ENCODE results near the gene CST4.
"Not testable (repeated sequence)": the region's sequence is repeated elsewhere in the genome, so short reads cannot be mapped to it uniquely, and the experiment has no call there.

Gene CST4, protein sequence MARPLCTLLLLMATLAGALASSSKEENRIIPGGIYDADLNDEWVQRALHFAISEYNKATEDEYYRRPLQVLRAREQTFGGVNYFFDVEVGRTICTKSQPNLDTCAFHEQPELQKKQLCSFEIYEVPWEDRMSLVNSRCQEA

DNA sequence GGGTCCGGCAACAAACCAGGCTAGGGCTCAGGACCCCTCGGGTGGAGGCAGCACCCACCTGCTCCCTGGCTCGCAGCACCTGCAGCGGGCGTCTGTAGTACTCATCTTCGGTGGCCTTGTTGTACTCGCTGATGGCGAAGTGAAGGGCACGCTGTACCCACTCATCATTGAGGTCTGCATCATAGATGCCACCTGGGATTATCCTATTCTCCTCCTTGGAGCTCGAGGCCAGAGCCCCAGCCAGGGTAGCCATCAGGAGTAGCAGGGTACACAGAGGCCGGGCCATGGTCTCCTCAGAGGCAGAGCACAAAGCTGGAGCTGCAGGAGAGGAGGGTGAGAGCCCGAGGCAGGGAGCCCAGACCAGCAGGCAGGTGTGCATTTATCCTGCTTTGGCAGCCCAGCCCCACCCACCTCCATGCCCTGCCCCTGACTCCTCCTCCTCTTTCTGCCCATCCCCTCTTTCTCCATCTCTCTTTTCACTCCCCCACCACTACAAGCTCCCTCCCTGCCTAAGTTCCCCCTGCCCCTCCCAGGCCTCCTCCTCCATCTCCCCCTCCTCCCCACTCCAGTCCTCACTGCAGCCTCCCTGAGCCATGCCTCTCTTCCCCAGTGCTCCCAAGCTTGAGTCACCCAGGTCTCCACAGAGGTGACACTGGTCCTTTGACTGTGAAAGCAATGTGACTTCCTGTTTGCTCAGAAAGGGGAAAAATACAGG is at the start of gene CST4:
Gene CST4, minus strand, starts transcription at position 355 of the 715 bp plus-strand sequence. Its CDS starts 69 bp downstream, at position 286.
- not testable (repeated sequence) for H3K4me3 ChIP-seq (ENCODE audit: low read length); H3K9ac ChIP-seq (ENCODE audit: low read length); H3K36me3 ChIP-seq (ENCODE audit: control insufficient read depth, insufficient read depth, low read length); H3K4me1 ChIP-seq (ENCODE audit: control insufficient read depth, insufficient read depth, low read length); H3K27me3 ChIP-seq (ENCODE audit: control insufficient read depth, insufficient read depth, low read length); H3K9me3 ChIP-seq (ENCODE audit: control insufficient read depth, low read length)

DNA sequence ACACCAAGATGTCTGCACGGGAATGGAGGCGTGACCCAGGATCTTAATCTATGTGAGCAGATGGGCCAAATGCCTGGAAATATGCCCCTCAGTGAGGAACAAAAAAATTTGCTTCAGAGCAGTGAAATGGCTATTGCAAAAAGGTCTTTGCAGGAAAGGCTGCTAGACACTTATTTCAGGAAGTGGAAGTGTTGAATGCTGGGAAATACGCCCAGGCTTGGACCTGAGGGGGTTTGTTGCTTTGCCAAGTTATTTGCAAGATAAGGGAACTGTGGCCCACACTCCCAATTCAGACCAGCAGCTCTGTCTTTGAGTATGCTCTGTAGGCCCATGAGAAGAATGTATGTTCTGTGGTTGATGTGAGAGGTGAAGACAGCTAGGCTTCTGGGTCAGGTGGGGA is 46.6 kb upstream of the CST4 start:
- not testable (repeated sequence) for H3K27me3 ChIP-seq (ENCODE audit: control insufficient read depth, insufficient read depth, low read length); H3K4me1 ChIP-seq (ENCODE audit: control insufficient read depth, insufficient read depth, low read length); H3K36me3 ChIP-seq (ENCODE audit: control insufficient read depth, insufficient read depth, low read length); H3K9ac ChIP-seq (ENCODE audit: low read length); H3K9me3 ChIP-seq (ENCODE audit: control insufficient read depth, low read length); H3K4me3 ChIP-seq (ENCODE audit: low read length)

DNA sequence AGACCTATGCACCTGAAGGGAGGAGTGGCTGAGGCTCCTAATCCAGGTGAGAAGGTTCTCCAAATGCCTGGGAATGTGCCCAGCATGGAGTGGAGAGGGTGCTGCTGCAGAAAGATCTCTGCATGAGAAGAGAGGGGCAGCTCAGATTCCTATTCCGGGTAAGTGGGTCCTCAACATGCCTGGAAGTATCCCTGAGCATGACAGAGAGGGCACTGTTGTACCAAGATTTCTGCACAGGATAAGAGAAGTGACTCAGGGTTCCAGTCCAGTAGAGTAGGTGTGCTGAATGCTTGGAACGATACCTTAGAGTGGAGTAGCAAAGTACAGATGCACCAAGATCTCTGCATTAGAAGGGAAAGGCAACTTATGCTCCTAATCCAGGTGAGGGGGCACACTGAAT is 46.1 kb upstream of the CST4 start:
- H3K4me3 ChIP-seq (ENCODE audit: low read length); H3K9me3 ChIP-seq (ENCODE audit: control insufficient read depth, low read length); H3K9ac ChIP-seq (ENCODE audit: low read length); H3K36me3 ChIP-seq (ENCODE audit: control insufficient read depth, insufficient read depth, low read length); H3K27me3 ChIP-seq (ENCODE audit: control insufficient read depth, insufficient read depth, low read length); H3K4me1 ChIP-seq (ENCODE audit: control insufficient read depth, insufficient read depth, low read length): not testable (repeated sequence)

DNA sequence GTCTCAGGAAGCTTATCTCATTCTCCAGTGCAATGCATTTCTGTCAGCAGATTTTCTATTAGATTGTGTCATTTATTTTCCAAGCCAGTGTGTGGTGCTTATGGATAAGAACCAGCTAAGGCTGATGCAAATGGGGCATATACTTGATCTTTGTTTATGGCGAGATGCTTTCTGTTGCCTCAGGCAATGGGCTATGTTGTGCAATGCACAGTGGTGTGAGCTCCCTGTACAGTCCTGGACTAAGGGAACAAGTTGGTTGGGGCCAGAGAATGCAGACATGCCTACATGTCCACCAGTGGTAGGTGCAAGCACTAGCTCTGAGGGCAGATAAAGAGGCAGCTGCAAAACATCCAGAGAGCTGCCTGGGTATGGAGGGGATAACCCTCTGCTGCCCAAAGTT is 45.6 kb upstream of the CST4 start:
- not testable (repeated sequence) for H3K4me1 ChIP-seq (ENCODE audit: control insufficient read depth, insufficient read depth, low read length); H3K4me3 ChIP-seq (ENCODE audit: low read length); H3K27me3 ChIP-seq (ENCODE audit: control insufficient read depth, insufficient read depth, low read length); H3K9me3 ChIP-seq (ENCODE audit: control insufficient read depth, low read length); H3K9ac ChIP-seq (ENCODE audit: low read length); H3K36me3 ChIP-seq (ENCODE audit: control insufficient read depth, insufficient read depth, low read length)

DNA sequence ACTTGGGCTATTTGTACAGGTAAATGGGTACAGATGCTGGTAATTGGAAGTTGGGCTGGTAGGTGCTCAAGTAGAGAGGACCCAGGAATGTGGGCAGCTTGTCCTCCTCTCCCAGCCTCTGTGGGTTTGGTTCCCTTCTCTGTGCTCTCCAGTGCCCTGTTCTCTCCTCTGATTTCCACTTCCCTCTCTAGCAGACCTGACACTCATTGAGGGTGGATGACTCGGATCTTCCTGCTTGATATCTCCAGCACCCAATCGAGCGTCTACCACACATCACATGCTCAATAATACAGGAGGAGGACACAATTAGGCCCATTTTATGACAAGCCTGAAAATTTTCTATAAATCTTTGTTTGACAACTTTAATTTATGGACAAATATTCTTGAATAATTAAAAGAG is 38.2 kb upstream of the CST4 start:
- H3K9ac ChIP-seq (ENCODE audit: low read length): no peak overlapping the region
- H3K9me3 ChIP-seq (ENCODE audit: control insufficient read depth, low read length): no peaks in the 10 kb centered on the region
- no peak overlapping the region for H3K4me3 ChIP-seq (ENCODE audit: low read length)
- no peaks in the 10 kb centered on the region for H3K4me1 ChIP-seq (ENCODE audit: control insufficient read depth, insufficient read depth, low read length)
- no peaks in the 10 kb centered on the region for H3K27me3 ChIP-seq (ENCODE audit: control insufficient read depth, insufficient read depth, low read length)
- no peaks in the 10 kb centered on the region for H3K36me3 ChIP-seq (ENCODE audit: control insufficient read depth, insufficient read depth, low read length)

DNA sequence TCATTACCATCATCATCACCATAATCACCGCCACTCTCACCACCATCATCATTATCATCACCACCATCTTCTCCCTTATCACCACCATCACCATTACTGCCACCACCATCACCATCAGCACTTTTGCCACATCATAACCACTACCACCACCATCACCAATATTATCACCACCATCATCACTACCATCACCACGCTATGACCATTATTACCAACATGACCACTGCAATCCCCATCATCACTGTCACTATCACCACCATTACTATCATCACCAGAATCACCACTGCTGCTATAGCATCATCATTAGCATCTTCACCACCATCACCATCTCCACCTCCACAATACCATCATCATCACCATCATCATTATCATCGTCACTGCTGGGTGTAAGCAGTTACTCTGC is 36.3 kb upstream of the CST4 start:
- no peaks in the 10 kb centered on the region for H3K9me3 ChIP-seq (ENCODE audit: control insufficient read depth, low read length)
- H3K9ac ChIP-seq (ENCODE audit: low read length): no peak overlapping the region
- H3K4me1 ChIP-seq (ENCODE audit: control insufficient read depth, insufficient read depth, low read length): no peaks in the 10 kb centered on the region
- no peaks in the 10 kb centered on the region for H3K27me3 ChIP-seq (ENCODE audit: control insufficient read depth, insufficient read depth, low read length)
- no peak overlapping the region for H3K4me3 ChIP-seq (ENCODE audit: low read length)
- no peaks in the 10 kb centered on the region for H3K36me3 ChIP-seq (ENCODE audit: control insufficient read depth, insufficient read depth, low read length)

DNA sequence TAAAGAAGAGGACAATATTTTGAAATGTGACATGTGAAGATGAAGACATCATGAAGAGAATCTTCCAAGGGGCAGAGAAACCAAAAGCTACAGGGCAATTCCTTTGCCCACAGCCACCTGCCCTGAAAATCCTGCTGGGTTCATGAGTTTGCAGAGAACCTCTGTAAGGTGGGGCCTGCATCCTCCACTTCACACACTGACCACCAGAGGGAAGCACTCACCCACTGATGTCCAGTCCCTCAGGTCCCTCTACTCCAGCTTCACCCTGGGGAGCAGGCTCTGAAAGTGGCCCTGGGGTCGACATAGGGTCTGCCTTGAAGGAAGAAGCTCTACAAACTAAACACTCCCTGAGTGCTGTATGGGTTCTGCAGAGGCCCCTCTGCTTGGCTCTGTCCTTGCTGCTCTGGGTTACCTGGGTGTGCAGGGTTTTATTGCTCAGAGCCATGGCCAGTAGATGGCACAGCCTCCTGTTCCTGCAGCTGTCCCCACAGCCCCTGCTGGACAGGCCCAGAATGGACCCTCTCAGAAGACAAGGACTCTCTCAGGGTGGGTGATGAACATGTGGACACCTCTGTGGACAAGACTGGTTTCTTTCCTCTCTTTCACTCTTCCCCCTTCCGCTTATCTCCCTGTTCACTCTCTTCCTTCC is 34.9 kb upstream of the CST4 start:
- not testable (repeated sequence) for H3K9me3 ChIP-seq (ENCODE audit: control insufficient read depth, low read length); H3K9ac ChIP-seq (ENCODE audit: low read length); H3K4me3 ChIP-seq (ENCODE audit: low read length); H3K36me3 ChIP-seq (ENCODE audit: control insufficient read depth, insufficient read depth, low read length); H3K4me1 ChIP-seq (ENCODE audit: control insufficient read depth, insufficient read depth, low read length); H3K27me3 ChIP-seq (ENCODE audit: control insufficient read depth, insufficient read depth, low read length)

DNA sequence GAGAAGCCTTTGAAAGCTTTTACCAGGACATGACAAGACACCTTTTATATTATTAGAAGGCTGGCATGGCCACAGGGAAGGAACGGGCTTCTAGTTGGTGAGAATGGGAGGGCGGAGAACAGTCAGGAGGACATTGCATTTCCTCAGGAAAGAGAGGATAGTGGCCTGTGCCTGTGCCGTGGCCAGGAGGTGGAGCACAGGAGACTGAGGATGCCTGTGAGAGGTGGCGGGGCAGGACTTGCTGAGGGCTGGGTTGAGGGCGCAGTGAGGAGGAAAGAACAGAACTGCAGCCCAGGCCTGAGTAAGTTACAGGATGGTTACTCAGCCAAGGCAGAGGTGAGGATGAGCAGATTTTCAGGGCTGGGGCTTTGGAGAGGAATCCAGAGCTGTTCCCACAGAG is 34.0 kb upstream of the CST4 start:
- not testable (repeated sequence) for H3K9me3 ChIP-seq (ENCODE audit: control insufficient read depth, low read length); H3K9ac ChIP-seq (ENCODE audit: low read length); H3K4me3 ChIP-seq (ENCODE audit: low read length); H3K36me3 ChIP-seq (ENCODE audit: control insufficient read depth, insufficient read depth, low read length); H3K4me1 ChIP-seq (ENCODE audit: control insufficient read depth, insufficient read depth, low read length); H3K27me3 ChIP-seq (ENCODE audit: control insufficient read depth, insufficient read depth, low read length)

DNA sequence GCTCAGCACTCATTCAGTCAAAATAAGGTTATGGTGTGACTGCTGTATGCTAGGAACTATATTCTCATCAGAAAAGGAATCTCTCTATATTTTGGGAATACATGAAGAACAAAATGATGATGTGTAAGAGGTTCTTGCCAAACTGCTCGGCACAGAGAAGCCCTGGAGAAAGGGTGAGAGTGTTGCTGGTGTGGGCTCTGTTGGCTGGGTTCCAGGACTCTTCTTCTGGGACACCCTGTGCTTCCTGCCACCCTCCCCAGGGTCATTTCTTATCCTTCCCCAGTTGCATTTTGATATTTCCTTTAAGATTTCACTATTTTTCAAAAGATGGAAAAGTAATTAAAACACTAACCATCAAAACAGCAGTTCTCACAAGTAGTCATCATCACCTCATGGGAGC is 33.1 kb upstream of the CST4 start:
- H3K9ac ChIP-seq (ENCODE audit: low read length): no peak overlapping the region
- no peaks in the 10 kb centered on the region for H3K9me3 ChIP-seq (ENCODE audit: control insufficient read depth, low read length)
- no peaks in the 10 kb centered on the region for H3K36me3 ChIP-seq (ENCODE audit: control insufficient read depth, insufficient read depth, low read length)
- no peaks in the 10 kb centered on the region for H3K27me3 ChIP-seq (ENCODE audit: control insufficient read depth, insufficient read depth, low read length)
- H3K4me1 ChIP-seq (ENCODE audit: control insufficient read depth, insufficient read depth, low read length): no peaks in the 10 kb centered on the region
- H3K4me3 ChIP-seq (ENCODE audit: low read length): no peak overlapping the region

DNA sequence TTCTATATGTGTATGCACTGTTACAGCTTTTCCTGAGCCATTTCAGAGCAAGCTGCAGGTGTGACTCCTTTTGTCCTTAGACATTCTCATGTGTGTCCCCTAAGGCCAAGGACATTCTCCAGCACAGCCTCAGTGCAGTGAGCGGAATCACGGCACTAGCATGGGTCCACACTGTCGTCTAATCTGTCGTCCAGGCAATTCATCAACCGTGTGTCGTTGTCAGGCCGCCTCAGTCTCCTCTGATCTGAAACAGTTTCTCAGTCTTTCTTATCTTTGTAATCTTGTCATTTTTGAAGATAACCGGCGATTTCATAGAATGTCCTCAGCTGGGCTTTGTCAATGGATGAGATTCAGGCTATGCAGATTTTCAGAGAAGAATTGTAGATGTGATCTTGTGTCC is 30.5 kb upstream of the CST4 start:
- H3K27me3 ChIP-seq (ENCODE audit: control insufficient read depth, insufficient read depth, low read length); H3K9me3 ChIP-seq (ENCODE audit: control insufficient read depth, low read length); H3K9ac ChIP-seq (ENCODE audit: low read length); H3K36me3 ChIP-seq (ENCODE audit: control insufficient read depth, insufficient read depth, low read length); H3K4me3 ChIP-seq (ENCODE audit: low read length); H3K4me1 ChIP-seq (ENCODE audit: control insufficient read depth, insufficient read depth, low read length): not testable (repeated sequence)

DNA sequence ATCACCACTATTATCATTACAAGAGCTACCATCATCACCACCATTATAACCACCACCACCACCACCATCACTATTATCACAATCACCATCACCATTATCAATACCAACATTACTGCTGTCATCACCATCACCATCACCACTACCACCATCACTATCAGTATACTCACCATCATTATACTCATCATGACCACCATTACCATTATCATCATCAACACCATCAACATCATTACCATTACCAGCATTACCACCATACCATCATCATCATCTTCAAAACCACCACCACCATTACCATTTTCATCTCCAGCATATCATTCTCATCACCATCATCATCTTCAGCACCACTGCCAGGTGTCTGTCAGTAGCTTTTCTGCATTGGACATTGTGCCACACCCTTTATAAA is 22.9 kb upstream of the CST4 start:
- H3K36me3 ChIP-seq (ENCODE audit: control insufficient read depth, insufficient read depth, low read length); H3K4me3 ChIP-seq (ENCODE audit: low read length); H3K9me3 ChIP-seq (ENCODE audit: control insufficient read depth, low read length); H3K9ac ChIP-seq (ENCODE audit: low read length); H3K27me3 ChIP-seq (ENCODE audit: control insufficient read depth, insufficient read depth, low read length); H3K4me1 ChIP-seq (ENCODE audit: control insufficient read depth, insufficient read depth, low read length): not testable (repeated sequence)

DNA sequence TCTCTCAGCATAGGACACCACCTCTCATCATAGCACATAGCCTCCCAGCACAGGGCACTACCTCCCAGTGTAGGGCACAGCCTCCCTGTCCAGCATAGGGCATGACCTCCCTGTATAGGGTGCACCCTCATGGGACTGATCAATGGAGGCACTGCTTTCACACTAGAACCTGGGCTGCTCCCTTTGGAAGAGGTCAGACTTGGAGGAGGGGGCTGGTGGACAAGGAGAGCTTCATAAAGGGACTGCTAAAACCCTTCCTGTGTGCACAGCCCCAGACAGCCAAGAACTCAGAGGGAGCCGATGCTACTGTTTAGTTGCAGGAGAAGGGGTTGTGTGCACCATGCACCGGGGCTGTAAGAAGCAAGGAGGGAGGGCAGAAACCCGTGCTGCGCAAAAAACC is 21.9 kb upstream of the CST4 start:
- no peaks in the 10 kb centered on the region for H3K36me3 ChIP-seq (ENCODE audit: control insufficient read depth, insufficient read depth, low read length)
- H3K4me3 ChIP-seq (ENCODE audit: low read length): no peak overlapping the region
- no peaks in the 10 kb centered on the region for H3K27me3 ChIP-seq (ENCODE audit: control insufficient read depth, insufficient read depth, low read length)
- H3K9me3 ChIP-seq (ENCODE audit: control insufficient read depth, low read length): no peaks in the 10 kb centered on the region
- no peaks in the 10 kb centered on the region for H3K4me1 ChIP-seq (ENCODE audit: control insufficient read depth, insufficient read depth, low read length)
- no peak overlapping the region for H3K9ac ChIP-seq (ENCODE audit: low read length)

DNA sequence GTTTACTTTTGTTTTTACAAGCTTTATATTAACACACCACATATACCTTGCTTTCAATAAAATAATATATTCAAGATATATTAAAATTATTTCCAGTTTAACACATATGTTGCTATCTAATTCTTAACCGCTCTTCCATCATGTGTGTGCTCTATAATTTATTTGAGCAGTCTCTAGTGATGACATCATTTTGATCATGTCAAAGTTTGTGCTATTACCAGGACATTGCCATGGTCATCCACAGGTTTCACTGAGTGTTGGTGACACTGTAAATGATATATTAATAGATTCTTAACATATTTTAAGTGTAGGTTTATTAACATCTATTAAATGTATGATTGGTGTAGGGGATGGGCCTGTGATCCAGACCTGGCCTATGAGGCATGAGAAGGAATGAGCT is 17.1 kb upstream of the CST4 start:
- Histone ChIP-seq H3K9ac (ENCODE audit: low read length) (no peak overlapping the region), H3K36me3 (ENCODE audit: control insufficient read depth, insufficient read depth, low read length) (no peaks in the 10 kb centered on the region), H3K27me3 (ENCODE audit: control insufficient read depth, insufficient read depth, low read length) (no peaks in the 10 kb centered on the region), H3K9me3 (ENCODE audit: control insufficient read depth, low read length) (no peaks in the 10 kb centered on the region), H3K4me3 (ENCODE audit: low read length) (no peak overlapping the region), H3K4me1 (ENCODE audit: control insufficient read depth, insufficient read depth, low read length) (no peaks in the 10 kb centered on the region)

All from mucosa of stomach (tissue), 1 donor.